HL-60 (cell line): ENCODE results near the gene GFRA1.

ENCODE experiments used
- CTCF ChIP-seq: IDR thresholded peaks from one replicate; pipeline ENCODE4 v1.5.1; 2011; ENCODE audit warnings: low read length, control low read depth, inconsistent platforms; ENCODE audit not compliant: insufficient read depth
- REST ChIP-seq: IDR thresholded peaks from 2 replicates; pipeline ENCODE4 v1.6.1; 2012; ENCODE audit warnings: low read depth; ENCODE audit not compliant: insufficient replicate concordance

GRCh38 chr10:116156819-116157218, 116.2 kb downstream of the GFRA1 start:
- TF ChIP-seq CTCF (no peak), REST (no peak)
